ENCODE data around the gene PLCB1.

The PLCB1 gene

DNA sequence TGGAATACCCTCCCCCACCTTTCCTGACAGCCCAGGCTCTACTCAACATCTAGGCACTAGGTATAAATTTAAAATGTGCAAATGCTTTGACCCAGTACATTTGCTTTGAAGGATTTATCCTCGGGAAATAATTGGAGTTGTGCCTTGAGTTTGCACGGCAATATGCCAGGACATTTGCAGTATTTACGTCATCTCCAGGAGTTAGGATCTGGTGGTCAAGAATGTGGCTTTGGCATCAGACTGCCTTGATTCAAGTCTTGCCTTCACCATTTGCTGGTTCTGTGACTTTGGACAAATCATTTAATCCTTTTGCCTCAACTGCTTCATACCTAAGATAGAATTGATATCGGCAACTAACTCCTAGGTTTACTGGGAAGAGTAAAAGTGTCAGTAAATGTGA, 169.6 kb downstream of the PLCB1 start:
- DNase-seq (ENCODE audit: low read depth) = no peak

DNA sequence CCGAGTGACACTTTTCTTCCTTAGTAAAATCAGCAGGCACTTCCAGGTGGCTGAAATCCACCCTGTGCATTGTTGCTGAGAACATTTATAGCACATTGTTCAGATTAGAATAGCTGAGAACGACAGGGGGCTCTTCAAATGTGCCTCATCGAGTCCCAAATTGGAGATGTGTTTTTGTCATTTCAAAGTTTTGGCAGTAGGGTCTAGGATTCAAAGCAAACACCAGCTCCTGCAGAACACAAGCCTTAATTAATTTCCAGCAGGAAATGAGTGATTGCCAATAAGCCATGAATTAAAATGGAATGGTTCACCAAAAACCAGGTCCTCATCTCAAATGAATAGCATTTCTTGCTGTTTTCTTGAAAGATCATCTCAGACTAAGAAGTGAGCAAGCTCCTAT, 171.6 kb downstream of the PLCB1 start:
- no peak for DNase-seq (ENCODE audit: low read depth)

DNA sequence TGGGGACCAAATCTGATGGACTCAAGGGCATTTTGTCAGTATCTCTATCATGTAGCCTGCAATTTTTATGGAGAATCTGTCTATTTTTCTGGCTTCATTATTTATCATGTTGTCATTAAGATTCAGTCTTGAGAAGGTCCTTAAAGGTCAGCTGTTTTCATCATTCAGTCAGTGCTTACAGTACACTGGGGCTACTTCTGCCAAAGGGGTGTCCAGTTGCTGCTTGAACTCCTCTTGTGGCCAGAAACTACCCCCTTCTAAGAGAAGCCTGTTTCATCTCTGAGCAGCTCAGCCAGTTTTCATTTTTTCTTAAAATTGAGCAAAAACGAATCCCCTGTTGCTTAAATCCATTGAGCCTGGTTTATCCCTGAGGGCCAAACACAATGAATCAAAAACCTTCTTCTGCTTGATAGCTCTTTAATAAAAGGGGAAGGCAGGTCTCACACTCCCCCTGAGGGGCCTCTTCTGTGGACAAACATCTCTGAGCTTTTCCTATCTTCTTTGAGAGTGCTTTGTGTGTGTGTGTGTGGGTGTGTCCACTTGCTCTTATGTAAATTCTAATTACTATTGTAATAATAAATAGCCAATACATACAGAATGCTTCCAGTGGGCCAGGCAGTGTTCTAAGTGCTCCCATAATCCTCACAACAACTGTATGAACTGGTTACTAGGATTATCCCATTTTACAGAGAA, 172.2 kb downstream of the PLCB1 start:
- peak; percentile 57 for DNase-seq (ENCODE audit: low read depth)

DNA sequence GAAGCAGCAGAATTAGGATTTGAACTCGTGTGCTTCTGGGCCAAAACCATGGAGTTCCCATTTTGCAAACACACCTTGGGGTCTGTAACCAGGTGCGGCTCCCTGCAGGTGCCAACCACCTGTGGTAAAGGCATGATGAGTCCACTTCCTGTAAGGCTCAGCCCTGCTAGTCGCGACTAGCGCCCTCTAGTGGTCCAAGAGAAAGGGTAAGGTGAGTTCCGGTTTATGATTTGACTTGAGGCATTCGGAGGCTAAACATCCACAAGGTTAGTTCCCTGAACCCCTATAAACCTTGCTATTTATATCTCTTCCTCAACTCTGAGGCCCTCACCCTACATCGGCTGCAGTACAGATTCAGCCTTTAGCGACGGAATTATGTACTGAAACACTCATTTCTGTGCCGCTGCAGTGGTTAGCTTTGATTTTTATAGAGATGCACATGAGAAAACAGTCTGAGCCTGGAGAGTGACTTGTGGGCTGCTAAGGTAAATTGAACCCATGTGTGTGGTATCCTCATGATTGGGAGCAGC, 173.4 kb downstream of the PLCB1 start:
- DNase-seq (ENCODE audit: low read depth) = peak; percentile 36

GRCh38 chr20:8306937-8307336, 174.9 kb downstream of the PLCB1 start:
- DNase-seq (ENCODE audit: low read depth) = no peak

DNA sequence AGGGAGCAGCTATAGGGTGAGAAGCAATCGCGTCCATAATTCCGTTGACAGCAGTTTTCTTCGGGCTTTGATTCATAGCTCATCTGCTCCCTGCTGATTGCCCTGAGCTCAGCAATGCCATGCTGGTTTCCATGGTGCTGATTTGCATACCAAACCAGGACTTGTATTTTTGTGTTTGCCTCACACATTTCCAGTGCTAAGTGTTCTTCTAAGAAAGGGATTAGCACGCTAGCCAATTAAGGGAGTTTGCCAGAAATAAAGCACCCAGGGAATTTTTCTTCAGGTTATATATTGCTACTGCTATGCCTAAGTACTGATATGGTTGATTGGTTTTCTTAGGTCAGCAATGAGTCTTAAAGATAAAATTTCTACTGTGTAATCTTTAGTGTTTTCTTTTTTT, 177.6 kb downstream of the PLCB1 start:
- peak; percentile 35 for DNase-seq (ENCODE audit: low read depth)

GRCh38 chr20:8310618-8311017, 178.6 kb downstream of the PLCB1 start:
- no peak for DNase-seq (ENCODE audit: low read depth)

- no peak for DNase-seq (ENCODE audit: low read depth)
Measured at GRCh38 chr20:8313073-8313472, 181.0 kb downstream of the PLCB1 start.

- DNase-seq (ENCODE audit: low read depth) = no peak
Measured at GRCh38 chr20:8315639-8316573, 183.8 kb downstream of the PLCB1 start.

DNA sequence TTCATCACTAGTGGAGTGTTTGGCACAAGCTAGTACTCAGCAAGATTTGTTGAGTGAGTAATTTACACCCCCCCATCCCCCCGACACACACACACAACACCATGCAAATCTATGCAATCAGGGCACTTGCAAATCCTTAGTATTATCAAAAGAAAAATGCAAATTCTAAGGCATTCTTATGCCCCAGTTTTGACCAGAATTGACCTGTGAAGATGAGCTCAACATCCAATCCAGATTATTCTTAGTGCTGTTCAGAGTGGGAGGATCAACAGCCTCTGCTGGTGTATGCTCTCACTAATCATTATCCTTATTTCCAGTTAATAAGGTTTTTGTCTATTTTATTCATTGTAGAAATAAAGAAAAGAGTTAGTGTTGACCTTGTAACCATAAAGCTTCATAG, 185.4 kb downstream of the PLCB1 start:
- DNase-seq (ENCODE audit: low read depth) = no peak

DNA sequence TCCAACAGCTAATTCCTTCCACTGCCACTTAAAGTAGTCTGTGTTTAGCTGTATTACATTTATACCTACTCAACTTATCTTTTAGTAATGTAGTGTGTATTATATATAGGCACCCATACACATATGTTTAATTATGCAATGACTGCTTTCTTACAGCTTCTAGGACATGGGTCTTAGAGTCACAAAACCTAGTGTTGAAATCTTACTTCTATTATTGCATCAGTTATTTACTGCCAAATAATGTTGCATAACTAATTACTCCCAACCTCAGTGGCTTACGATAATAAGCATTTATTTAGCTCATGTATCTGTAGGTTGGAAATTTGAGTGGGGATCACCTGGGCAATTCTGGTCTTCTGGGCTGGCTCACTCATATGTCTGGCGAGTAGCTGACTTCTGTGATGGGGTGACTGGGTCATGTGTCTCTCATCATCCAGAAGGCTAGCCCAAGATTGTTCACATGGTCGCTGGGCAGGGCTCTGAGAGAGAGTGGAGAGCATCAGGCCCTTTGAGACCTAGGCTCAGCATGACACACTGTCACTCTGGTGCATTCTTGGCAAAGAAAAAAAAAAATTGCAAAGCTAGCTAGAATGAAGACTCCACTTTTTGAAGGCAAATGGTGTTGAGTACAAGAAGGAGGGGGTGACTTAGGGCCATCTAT, 187.0 kb downstream of the PLCB1 start:
- no peak for DNase-seq (ENCODE audit: low read depth)

DNA sequence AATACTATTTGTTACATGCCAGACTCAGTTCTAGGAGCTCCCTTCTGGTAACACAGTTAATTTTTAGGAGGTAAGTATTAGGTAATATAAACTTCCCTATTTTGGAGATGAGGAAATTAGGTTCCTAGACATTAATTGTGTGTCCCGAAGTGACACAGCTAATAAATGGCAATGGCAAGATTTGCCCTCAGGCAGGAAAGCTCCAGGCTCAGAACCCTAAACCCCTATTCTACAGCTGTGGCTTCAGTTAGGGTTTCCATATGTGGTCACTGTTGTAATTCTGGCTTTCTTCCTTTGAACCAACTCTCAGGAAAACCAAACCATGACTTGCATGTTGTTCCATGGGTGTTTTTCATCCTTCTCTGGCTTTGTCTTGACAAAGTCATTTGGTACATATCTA, 188.2 kb downstream of the PLCB1 start:
- DNase-seq (ENCODE audit: low read depth) = no peak

- DNase-seq (ENCODE audit: low read depth) = no peak
Measured at GRCh38 chr20:8321001-8321400, 188.9 kb downstream of the PLCB1 start.

GRCh38 chr20:8322662-8323217, 190.7 kb downstream of the PLCB1 start:
- no peak for DNase-seq (ENCODE audit: low read depth)

DNA sequence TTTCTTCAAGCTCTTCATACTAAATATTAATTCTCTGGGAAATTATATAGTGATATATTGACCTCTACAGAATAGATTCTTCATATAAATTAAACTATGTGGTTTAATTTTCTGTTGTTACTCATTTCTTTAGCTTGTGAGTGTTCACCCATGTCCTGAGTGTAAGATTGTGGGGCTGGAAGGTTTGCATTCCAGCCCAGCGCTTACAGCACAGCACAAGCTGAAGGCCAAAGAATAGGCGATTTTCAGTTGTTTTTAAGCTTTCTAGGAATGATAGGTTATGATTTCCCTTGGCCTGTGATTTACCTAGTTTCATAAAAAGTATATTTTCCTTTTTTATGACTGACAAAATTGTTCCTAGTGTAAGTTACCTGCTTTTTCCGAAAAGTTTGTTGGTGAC, 194.1 kb downstream of the PLCB1 start:
- no peak for DNase-seq (ENCODE audit: low read depth)

DNA sequence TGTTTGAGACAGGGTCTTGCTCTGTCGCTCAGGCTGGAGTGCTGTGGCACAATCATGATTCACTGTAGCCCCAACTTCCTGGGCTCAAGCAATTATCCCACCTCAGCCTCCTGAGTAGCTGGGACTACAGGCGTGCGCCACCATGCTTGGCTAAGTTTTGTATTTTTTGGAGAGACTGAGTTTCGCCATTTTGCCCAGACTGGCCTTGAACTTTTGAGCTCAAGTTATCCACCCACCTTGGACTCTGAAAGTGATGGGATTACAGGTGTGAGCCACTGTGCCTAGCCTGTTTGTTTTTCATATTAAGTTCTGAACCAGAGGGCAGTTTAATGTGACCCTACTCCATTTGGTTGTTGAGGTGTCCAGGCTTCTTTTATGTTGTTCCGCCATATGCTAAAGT, 194.8 kb downstream of the PLCB1 start:
- no peak for DNase-seq (ENCODE audit: low read depth)

GRCh38 chr20:8328189-8328588, 196.1 kb downstream of the PLCB1 start:
- DNase-seq (ENCODE audit: low read depth) = no peak

GRCh38 chr20:8330319-8330784, 198.3 kb downstream of the PLCB1 start:
- DNase-seq (ENCODE audit: low read depth) = no peak

DNA sequence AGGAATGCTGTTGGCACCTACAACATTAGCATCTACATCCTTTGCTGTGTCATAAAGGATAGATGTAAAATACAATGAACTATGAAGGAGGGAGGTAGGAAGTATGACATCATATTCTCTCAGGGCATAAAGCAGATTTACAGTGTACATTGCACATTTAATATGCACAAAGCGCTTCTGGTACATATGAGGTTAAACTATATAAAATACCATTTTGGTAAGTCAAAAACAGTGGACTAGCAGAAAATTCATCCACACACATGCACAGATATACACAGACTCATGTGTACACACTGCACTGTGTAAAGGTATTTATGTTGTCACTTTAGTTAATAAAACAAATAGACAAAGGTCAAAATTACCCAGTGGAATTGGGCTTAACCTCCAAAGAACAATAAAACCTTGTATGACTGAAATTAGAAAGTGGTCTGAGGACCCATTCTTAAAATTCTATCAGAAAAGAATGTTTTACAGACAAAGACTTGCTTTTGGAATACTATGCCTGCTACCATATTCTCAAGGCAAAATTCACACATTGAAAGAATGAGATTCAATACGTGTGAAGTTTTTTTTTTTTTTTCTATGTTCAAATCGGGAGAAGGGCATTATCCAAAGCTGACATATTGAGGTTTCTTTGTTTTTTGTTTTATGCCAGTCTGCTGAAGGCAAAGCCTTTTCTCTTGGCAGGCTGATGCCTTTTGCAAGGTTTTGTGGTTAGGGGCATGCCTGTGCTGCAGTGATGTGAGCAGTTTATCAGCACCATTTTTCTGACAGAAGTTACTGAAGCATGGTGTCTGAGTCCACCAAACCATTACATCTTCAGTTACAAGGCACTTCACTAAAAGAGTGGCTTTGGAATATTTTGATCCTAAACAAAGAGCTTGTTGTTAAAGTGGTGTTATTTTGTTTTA, 199.0 kb downstream of the PLCB1 start:
- peak; percentile 34 for DNase-seq (ENCODE audit: low read depth)

DNA sequence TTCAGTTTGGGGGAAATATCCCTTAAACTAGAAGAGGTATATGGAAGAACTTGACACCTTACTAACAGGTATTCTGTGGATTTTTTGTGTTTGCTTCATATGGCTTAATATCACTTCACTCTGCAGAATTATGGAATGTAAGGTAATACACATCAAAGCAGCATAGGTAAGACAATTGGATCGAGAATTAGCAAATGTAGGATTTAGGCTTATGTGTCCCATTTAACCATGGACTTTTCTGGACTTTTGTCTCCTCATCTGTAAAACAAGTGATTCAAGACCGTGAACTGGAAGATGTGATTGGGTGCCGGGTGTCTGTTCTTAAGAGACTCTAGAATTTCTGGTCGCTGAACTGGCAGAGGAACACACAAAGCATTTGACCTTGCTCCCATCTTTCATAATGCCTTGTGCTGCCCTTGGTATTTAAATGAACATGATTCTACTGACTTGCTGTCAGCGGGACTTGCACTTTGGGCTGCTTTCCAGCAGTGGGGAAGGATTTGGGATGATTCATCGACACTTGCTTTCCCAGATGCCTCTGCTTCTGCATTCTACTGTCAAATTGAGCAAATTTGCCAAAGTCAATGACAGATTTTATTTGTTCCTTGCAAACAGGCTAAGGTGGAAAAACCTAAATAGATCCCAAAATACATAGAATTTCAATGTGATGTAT, 199.8 kb downstream of the PLCB1 start:
- peak; percentile 88 for DNase-seq (ENCODE audit: low read depth)

GRCh38 chr20:8334641-8335040, 202.6 kb downstream of the PLCB1 start:
- no peak for DNase-seq (ENCODE audit: low read depth)
